GM19099 (cell line): ENCODE results near the gene EML3.

Experiments
- POLR2A ChIP-seq: IDR thresholded peaks from 3 replicates; pipeline ENCODE4 v1.6.1; 2011; ENCODE audit warnings: low read depth; ENCODE audit not compliant: insufficient read length; ENCODE audit errors: extremely low read depth

The EML3 gene

GRCh38 chr11:62603776-62604299 is 8.7 kb downstream of the EML3 start:
- no peak for TF ChIP-seq POLR2A

- TF ChIP-seq POLR2A, result no peak
These were observed 9.5 kb downstream of the EML3 start for GRCh38 chr11:62603072-62603408.

GRCh38 chr11:62602141-62603071 is 10.2 kb downstream of the EML3 start:
- peak; percentile 32 for TF ChIP-seq POLR2A

- TF ChIP-seq POLR2A, result peak; percentile 69
These were observed 11.0 kb downstream of the EML3 start, which contains the start of gene MTA2 for GRCh38 chr11:62601372-62602140. MTA2 (minus strand) TSS chr11:62601865; CDS start chr11:62601450, 415 bp downstream.

- no peak for TF ChIP-seq POLR2A
These were observed 11.5 kb downstream of the EML3 start for GRCh38 chr11:62601122-62601371.

- TF ChIP-seq POLR2A, result no peak
These were observed 12.0 kb downstream of the EML3 start for GRCh38 chr11:62600367-62601121.

GRCh38 chr11:62599901-62600300 is 12.7 kb downstream of the EML3 start:
- no peak for TF ChIP-seq POLR2A

GRCh38 chr11:62599069-62599696 is 13.4 kb downstream of the EML3 start:
- no peak for TF ChIP-seq POLR2A

GRCh38 chr11:62595124-62595523 is 17.5 kb downstream of the EML3 start:
- no peak for TF ChIP-seq POLR2A

- TF ChIP-seq POLR2A, result no peak
These were observed 19.0 kb downstream of the EML3 start for GRCh38 chr11:62593434-62594044.

- no peak for TF ChIP-seq POLR2A
These were observed 19.6 kb downstream of the EML3 start for GRCh38 chr11:62592989-62593421.

- TF ChIP-seq POLR2A, result no peak
These were observed 20.3 kb downstream of the EML3 start for GRCh38 chr11:62592146-62592815.

GRCh38 chr11:62591448-62592145 is 21.0 kb downstream of the EML3 start, which contains the start of gene TUT1:
TUT1 (minus strand) TSS chr11:62591523; CDS start chr11:62591485, 38 bp downstream.
- peak; percentile 95 for TF ChIP-seq POLR2A
